SK-N-SH (cell line): Measurements from ENCODE around the gene BNC2. TPM values are rescaled to one million over a fixed set of nuclear protein-coding genes. Genes with fewer than 3 reads are reported as not detected.

Experiments used
- CTCF ChIA-PET: fragments of 300-600, 350-600 bp; formaldehyde crosslinking; extraction: SDS; loops from one replicate; lab custom pipeline; 2021; lab: Yijun Ruan, JAX
- POLR2A ChIA-PET: fragments of 350-600 bp; sonication (Branson Sonifier 250); formaldehyde crosslinking; extraction: SDS; loops from one replicate; lab custom pipeline; 2020; ENCODE audit warnings: antibody characterized with exemption, inconsistent platforms; lab: Yijun Ruan, JAX
- DNase-seq: peaks from one replicate; pipeline ENCODE4 v3.0.0; 2012
- H2AFZ ChIP-seq: fragments of 200-600 bp; sonication (generic); 2 replicates; pipeline ENCODE4 v1.8.1; 2016; ENCODE audit warnings: antibody characterized with exemption, mild to moderate bottlenecking, low read depth
- H3F3A ChIP-seq: fragments of 200-600 bp; sonication (generic); replicated peaks from 2 replicates; pipeline ENCODE3; 2016; ENCODE audit warnings: antibody characterized with exemption, mild to moderate bottlenecking; ENCODE audit not compliant: insufficient read depth
- H3K27ac ChIP-seq, 2 experiments: fragments of 200-500 bp in 1 of 2; fragments of 200-600 bp in 1 of 2; sonication (Bioruptor generic) in 1 of 2; sonication (generic), shearing (Covaris generic) in 1 of 2; 2 replicates each; pipeline versions ENCODE4 v1.5.1 to v1.6.1; 2014 to 2016; ENCODE audit warnings: low read depth in 2 of 2, inconsistent platforms in 1 of 2, low read length in 1 of 2, mild to moderate bottlenecking in 1 of 2, mixed read lengths in 1 of 2
- H3K27me3 ChIP-seq: fragments of 200-600 bp; sonication (generic), shearing (Covaris generic); 2 replicates; pipeline ENCODE4 v1.6.1; 2016; ENCODE audit warnings: mixed run types; ENCODE audit not compliant: insufficient read depth
- H3K36me3 ChIP-seq, 2 experiments: fragments of 200-500 bp in 1 of 2; fragments of 200-600 bp in 1 of 2; sonication (Bioruptor generic) in 1 of 2; sonication (generic) in 1 of 2; replicated peaks in 1 of 2; 2 replicates each; pipeline versions ENCODE3 to v1.5.1; 2014 to 2016; ENCODE audit warnings: low read length in 1 of 2, mild to moderate bottlenecking in 1 of 2; ENCODE audit not compliant: insufficient read depth in 2 of 2, control insufficient read depth in 1 of 2
- H3K4me1 ChIP-seq, 2 experiments: fragments of 200-500 bp in 1 of 2; fragments of 200-600 bp in 1 of 2; sonication (Bioruptor generic) in 1 of 2; sonication (generic), shearing (Covaris generic) in 1 of 2; 2 replicates each; pipeline versions ENCODE4 v1.5.1 to v1.6.1; 2014 to 2016; ENCODE audit warnings: low read depth in 1 of 2, low read length in 1 of 2, mixed run types in 1 of 2; ENCODE audit not compliant: insufficient read depth in 2 of 2, control insufficient read depth in 1 of 2
- H3K4me2 ChIP-seq: fragments of 200-600 bp; sonication (generic), shearing (Covaris generic); 2 replicates; pipeline ENCODE4 v1.6.1; 2017; ENCODE audit warnings: mixed run types
- H3K4me3 ChIP-seq, 2 experiments: fragments of 200-500 bp in 1 of 2; fragments of 200-600 bp in 1 of 2; sonication (Bioruptor generic) in 1 of 2; sonication (generic), shearing (Covaris generic) in 1 of 2; 2 replicates each; pipeline versions ENCODE4 v1.5.1 to v1.8.1; 2014 to 2016; ENCODE audit warnings: low read depth in 2 of 2, inconsistent platforms in 1 of 2, low read length in 1 of 2, mild to moderate bottlenecking in 1 of 2, mixed read lengths in 1 of 2, moderate library complexity in 1 of 2
- H3K79me2 ChIP-seq: fragments of 200-600 bp; sonication (generic); 2 replicates; pipeline ENCODE4 v1.8.1; 2017; ENCODE audit warnings: mild to moderate bottlenecking; ENCODE audit not compliant: insufficient read depth
- H3K9ac ChIP-seq: fragments of 200-600 bp; sonication (generic); 2 replicates; pipeline ENCODE4 v1.6.1; 2017; ENCODE audit warnings: mixed run types
- H3K9me2 ChIP-seq: fragments of 200-600 bp; sonication (generic); 2 replicates; pipeline ENCODE4 v1.6.1; 2017; ENCODE audit warnings: mixed run types
- H3K9me3 ChIP-seq: fragments of 200-600 bp; sonication (generic); 2 replicates; pipeline ENCODE4 v1.6.1; 2017; ENCODE audit warnings: mixed run types, mild to moderate bottlenecking, moderate library complexity
- H4K20me1 ChIP-seq: fragments of 200-600 bp; sonication (generic); 2 replicates; pipeline ENCODE4 v1.6.1; 2017; ENCODE audit warnings: mild to moderate bottlenecking, mixed run types; ENCODE audit not compliant: insufficient read depth
- CHD2 ChIP-seq: fragments of 150-350 bp; IDR thresholded peaks from 2 replicates; pipeline ENCODE4 v1.6.1; 2018; ENCODE audit warnings: low read length; ENCODE audit not compliant: partially characterized antibody
- EP300 ChIP-seq, 2 experiments: IDR thresholded peaks; 2 replicates each; pipeline versions ENCODE4 v1.4.0 to v1.6.1; 2012; ENCODE audit warnings: borderline replicate concordance in 1 of 2, low read depth in 1 of 2, low read length in 1 of 2
- FOXM1 ChIP-seq: IDR thresholded peaks from 2 replicates; pipeline ENCODE4 v1.4.0; 2012; ENCODE audit warnings: low read depth, mild to moderate bottlenecking
- JUND ChIP-seq: IDR thresholded peaks from 2 replicates; pipeline ENCODE4 v1.4.0; 2012
- MXI1 ChIP-seq: IDR thresholded peaks from 2 replicates; pipeline ENCODE4 v1.6.1; 2012; ENCODE audit warnings: mild to moderate bottlenecking, low read depth, low read length, improper control_type of control experiment
- NFIC ChIP-seq: IDR thresholded peaks from 2 replicates; pipeline ENCODE4 v1.4.0; 2012; ENCODE audit warnings: borderline replicate concordance
- NRF1 ChIP-seq: IDR thresholded peaks from 2 replicates; pipeline ENCODE4 v1.6.1; 2012; ENCODE audit warnings: low read depth, mild to moderate bottlenecking, low read length
- POLR2AphosphoS5 ChIP-seq: IDR thresholded peaks from 2 replicates; pipeline ENCODE4 v1.6.1; 2012; ENCODE audit warnings: low read depth, low read length
- RXRA ChIP-seq: IDR thresholded peaks from 2 replicates; pipeline ENCODE4 v1.4.0; 2012; ENCODE audit warnings: low read depth, mild to moderate bottlenecking, borderline replicate concordance
- SIN3A ChIP-seq: IDR thresholded peaks from 2 replicates; pipeline ENCODE4 v1.6.1; 2012; ENCODE audit warnings: low read depth, mild to moderate bottlenecking, low read length, moderate library complexity, borderline replicate concordance
- SMC3 ChIP-seq: IDR thresholded peaks from 2 replicates; pipeline ENCODE4 v1.6.1; 2012; ENCODE audit warnings: low read depth, low read length, improper control_type of control experiment
- TEAD4 ChIP-seq: IDR thresholded peaks from 2 replicates; pipeline ENCODE4 v1.4.0; 2012; ENCODE audit warnings: mild to moderate bottlenecking, borderline replicate concordance; ENCODE audit not compliant: insufficient read depth
- whole genome bisulfite sequencing: methylation state at CpG from one replicate; pipeline ENCODE4 v1.1.6; 2017; ENCODE audit warnings: low lambda C conversion rate; 5-methylcytosine and 5-hydroxymethylcytosine counted together
- polyA plus RNA-seq, 3 experiments: library from polyadenylated mRNA; depleted of rRNA; stranded (reverse); fragments of >200 nt; gene quantifications; 2 replicates each; pipeline ENCODE4 v1.2.3, GENCODE V29; 2012
- TF ChIP-seq, protein P1 (sequence below): IDR thresholded peaks from 2 replicates; pipeline ENCODE4; 2012
- TF ChIP-seq, protein P2 (sequence below): fragments of 150-350 bp; IDR thresholded peaks from 2 replicates; pipeline ENCODE4 v1.6.1; 2016; ENCODE audit warnings: mild to moderate bottlenecking, low read depth, low read length

The BNC2 gene
- polyA plus RNA-seq, 1 of the 3 experiments (the other 2 are of a cell fraction) = 8.8 TPM

DNA sequence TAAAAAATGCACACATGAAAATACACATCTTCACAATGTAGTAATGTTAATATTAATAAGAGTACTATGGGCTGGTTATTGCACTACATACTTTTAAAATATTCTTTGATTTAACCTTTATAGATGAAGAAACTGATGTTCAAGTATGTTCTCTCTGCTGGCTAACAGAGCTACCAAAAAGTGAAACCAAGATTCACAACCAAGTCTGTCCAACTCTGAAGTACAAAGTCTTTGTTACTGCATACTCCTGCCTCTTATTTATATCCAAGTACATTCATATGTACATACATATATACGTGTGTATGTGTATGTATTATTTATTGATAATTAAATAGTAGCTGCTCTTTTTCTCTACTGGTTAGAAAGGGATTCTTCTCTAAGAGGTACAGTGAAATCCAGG, 325.6 kb downstream of the BNC2 start (continued):
- TF ChIP-seq, protein P1, sequence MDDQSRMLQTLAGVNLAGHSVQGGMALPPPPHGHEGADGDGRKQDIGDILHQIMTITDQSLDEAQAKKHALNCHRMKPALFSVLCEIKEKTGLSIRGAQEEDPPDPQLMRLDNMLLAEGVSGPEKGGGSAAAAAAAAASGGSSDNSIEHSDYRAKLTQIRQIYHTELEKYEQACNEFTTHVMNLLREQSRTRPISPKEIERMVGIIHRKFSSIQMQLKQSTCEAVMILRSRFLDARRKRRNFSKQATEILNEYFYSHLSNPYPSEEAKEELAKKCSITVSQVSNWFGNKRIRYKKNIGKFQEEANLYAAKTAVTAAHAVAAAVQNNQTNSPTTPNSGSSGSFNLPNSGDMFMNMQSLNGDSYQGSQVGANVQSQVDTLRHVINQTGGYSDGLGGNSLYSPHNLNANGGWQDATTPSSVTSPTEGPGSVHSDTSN = no peak
- TF ChIP-seq RXRA (no peak), CHD2 (no peak)

DNA sequence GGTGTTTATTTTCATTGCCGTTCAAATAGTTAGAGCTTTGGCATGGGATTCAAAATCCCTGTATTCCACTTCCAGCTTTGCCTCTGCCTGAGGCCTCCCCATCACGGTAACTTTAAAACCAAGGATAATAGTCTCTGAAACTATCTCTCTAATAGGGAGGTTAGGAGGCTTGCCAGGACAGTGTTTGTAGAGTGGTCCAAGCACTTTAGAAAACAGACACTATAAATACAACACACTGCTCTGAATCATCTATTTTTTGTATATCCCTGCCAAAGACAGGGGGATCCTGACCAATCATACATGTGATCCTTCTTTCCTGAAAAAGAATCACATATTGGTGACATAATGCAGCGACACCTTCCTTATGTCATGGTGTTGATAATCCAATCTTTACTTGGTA, 326.8 kb downstream of the BNC2 start:
- H2AFZ ChIP-seq = no peak overlapping the region

DNA sequence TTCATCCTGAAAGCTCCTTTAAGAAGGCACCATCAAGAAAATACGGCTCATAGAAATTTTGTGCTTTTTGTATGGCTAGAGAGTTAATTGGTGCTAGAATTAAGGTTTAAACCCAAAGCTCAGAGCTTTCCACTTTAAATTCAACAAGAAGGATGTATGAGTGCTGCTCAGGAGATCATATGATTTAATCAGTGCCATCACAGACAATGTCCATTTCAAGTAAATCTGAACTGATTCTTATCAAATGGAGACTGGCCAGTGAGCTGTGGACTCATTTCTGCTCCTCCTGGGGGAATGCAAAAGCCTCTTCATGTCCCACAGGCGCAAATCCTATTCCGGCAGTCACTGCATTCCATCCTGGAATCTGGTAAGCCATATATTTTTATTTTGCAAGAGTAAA, 327.2 kb downstream of the BNC2 start:
- H3K27ac ChIP-seq = peak overlapping the region in 1 of 2 experiments; percentile 40; a peak in 1 of 4 replicates
- POLR2A ChIA-PET = interaction anchor here (0.7 kb wide), 1 partner anchor 19 kb away, joined by 3 read pairs; no protein-coding TSS in a partner anchor

More for the DNA sequence above, 326.8 kb downstream of the BNC2 start:
- Histone ChIP-seq H4K20me1 (no peaks in the 10 kb centered on the region), H3K27me3 (no peaks in the 10 kb centered on the region), H3K9me3 (no peaks in the 10 kb centered on the region), H3K4me2 (no peak overlapping the region), H3K36me3 (peaks cover 0 to 5% of the 10 kb centered on the region in 2 experiments), H3K4me1 (peaks cover 3 to 16% of the 10 kb centered on the region in 2 experiments; a peak in 3 of 4 replicates), H3K9ac (no peak overlapping the region), H3K4me3 (no peak overlapping the region), H3K27ac (peak overlapping the region in 1 of 2 experiments; percentile 40; a peak in 1 of 4 replicates), H3K79me2 (peaks cover 9% of the 10 kb centered on the region), H3K9me2 (no peaks in the 10 kb centered on the region), H3F3A (peaks cover 8% of the 10 kb centered on the region)
- POLR2A ChIA-PET = no interaction called here
- CTCF ChIA-PET = interaction anchor here (1.3 kb wide), 1 partner anchor 16 kb away, joined by 3 read pairs; no protein-coding TSS in a partner anchor
- DNase-seq = no peak
- WGBS = 88% methylated on average over 3 of the region's 3 CpGs
- TF ChIP-seq JUND (no peak), NFIC (no peak; the same call in 1 of the 2 replicates), NRF1 (no peak), FOXM1 (no peak), RXRA (no peak), TEAD4 (no peak), MXI1 (no peak), POLR2AphosphoS5 (no peak), EP300 (IDR thresholded peaks at IDR 0.05; ENCODE audit: borderline replicate concordance in 1 of 2, low read depth in 1 of 2, low read length in 1 of 2) (no peak)
- TF ChIP-seq, protein P2, sequence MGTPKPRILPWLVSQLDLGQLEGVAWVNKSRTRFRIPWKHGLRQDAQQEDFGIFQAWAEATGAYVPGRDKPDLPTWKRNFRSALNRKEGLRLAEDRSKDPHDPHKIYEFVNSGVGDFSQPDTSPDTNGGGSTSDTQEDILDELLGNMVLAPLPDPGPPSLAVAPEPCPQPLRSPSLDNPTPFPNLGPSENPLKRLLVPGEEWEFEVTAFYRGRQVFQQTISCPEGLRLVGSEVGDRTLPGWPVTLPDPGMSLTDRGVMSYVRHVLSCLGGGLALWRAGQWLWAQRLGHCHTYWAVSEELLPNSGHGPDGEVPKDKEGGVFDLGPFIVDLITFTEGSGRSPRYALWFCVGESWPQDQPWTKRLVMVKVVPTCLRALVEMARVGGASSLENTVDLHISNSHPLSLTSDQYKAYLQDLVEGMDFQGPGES = no peak
- TF ChIP-seq, protein P1 = no peak

More for the DNA sequence above, 327.2 kb downstream of the BNC2 start:
- TF ChIP-seq NFIC (no peak), RXRA (no peak), SMC3 (no peak), SIN3A (no peak)
- TF ChIP-seq, protein P2 = no peak
- TF ChIP-seq, protein P1 = peak; percentile 70
- Histone ChIP-seq H3K4me2 (no peak overlapping the region), H4K20me1 (no peaks in the 10 kb centered on the region), H3K4me3 (no peak overlapping the region), H3F3A (peaks cover 8% of the 10 kb centered on the region), H3K9me3 (no peaks in the 10 kb centered on the region), H3K79me2 (peaks cover 9% of the 10 kb centered on the region), H3K9me2 (no peaks in the 10 kb centered on the region), H3K4me1 (peaks cover 3 to 16% of the 10 kb centered on the region in 2 experiments; a peak in 3 of 4 replicates), H3K36me3 (peaks cover 0 to 5% of the 10 kb centered on the region in 2 experiments), H3K9ac (no peak overlapping the region), H3K27me3 (no peaks in the 10 kb centered on the region), H2AFZ (no peak overlapping the region)
- WGBS = 83% methylated on average over 3 of the region's 3 CpGs
- no peak for DNase-seq
- CTCF ChIA-PET = interaction anchor here (1.3 kb wide), 1 partner anchor 16 kb away, joined by 3 read pairs; no protein-coding TSS in a partner anchor
